CD4-positive, alpha-beta T cell treated with Interferon gamma for 1 hour (primary cell): ENCODE data around the gene UBA6.
"Not testable (repeated sequence)": the region's sequence is repeated elsewhere in the genome, so short reads cannot be mapped to it uniquely, and the experiment has no call there.

ENCODE experiments used
- DNase-seq: peaks from one replicate; pipeline ENCODE4 v3.0.0-alpha.2; 2020

Gene UBA6

DNA sequence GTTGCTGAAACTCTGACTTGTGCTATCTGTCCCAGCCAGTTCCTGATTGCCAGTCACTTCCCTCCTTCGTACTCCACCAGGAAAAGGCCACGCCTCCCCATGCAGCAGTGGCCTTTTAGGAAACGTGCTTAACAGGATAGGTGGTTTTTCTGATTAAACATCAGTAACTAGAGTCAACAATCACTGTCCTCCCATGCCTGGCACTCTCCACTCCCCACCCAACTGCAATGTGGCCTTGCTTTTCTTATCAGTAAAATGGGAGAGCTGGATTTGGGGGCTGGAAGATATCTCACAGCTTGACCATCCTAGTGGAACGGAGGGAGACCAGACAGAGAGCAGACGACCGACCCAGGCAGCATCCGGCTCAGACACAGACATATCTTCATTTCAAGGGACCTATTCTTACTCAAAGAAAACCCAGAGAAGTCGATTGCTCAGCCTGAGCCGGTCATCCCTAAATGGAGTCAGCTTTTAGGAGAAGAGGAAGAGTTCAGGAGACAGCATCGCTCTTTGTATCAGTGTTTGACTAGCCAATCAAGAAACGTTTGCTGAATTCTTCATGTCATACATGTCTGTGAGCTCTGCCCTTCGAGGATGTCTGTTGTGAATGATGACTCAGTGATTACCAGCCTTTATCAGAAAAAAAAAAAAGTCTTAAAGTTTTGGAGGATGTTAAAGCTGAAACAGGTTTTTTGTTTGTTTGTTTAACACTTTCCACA, 12.7 kb upstream of the UBA6 start:
- DNase-seq, result no peak

DNA sequence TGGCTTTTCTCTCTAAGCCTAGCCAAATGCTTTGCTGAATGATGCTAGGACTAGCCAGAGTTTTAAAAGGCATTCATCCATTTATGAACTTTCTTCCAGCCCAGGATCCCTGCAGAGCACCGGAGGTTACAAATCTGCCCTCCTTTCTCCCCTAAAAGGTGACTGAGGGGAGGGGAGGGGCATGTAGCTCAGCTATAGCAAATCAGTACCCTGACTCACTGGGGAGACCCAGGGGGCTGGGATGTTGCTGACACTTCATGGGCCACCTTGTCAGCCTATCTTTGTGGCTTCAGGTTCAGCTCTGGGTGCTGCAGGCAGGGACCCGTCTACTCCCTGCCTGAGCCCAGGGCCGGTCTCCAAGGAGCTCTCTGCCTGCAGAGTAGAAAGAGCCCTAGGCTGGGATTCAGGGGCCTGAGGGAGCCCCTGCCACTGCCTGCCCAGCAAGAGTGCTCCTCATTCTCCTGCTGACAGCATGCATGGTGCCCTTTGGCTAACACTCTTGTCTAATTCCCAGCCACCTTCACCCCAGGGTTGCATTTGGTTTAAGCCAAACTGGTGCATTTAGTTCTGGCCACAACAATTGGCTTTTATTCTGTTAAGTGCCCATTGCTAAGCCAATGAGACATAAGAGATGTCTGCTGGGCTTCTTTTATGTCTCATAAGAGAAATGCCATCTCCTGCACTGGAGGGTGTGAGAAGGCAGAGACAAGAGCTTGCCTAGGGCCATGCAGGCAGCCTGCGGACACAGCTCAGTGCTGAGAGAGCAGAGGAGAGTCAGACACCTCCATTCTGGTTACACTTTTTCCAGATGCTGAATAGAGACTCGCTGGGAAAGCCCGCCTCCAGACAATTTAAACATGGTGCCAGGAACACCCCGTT, 11.9 kb upstream of the UBA6 start:
- DNase-seq, result no peak

DNA sequence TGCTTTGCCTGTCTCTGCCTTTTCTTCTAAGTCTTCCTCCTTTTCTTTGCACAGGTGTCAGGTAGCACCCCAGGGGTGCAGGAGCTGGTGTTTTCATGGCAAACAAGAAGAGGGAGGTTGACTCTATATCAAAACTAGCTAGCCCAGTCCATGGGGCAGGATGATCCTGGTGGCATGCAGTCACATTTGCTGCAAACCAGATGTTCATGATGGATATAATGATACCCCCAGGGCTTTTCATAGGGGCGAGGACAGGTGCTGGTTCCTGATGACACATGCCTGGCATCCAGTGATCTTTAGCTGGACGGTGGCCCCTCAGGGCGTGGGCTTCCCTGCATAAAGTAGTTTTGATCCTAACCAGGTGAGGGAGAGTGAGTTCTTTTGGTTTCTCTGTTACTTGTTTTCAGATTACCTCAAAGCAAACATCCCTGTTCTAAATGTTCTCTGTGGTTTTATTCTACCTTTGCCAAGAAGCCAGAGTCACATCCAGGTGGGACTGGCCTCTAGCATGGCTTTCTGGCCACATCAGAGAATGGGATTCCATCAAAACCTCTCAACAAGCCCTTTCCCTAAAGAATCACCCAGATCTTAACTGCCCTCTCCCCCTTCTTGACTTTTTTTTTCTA, 11.2 kb upstream of the UBA6 start:
- no peak for DNase-seq

DNA sequence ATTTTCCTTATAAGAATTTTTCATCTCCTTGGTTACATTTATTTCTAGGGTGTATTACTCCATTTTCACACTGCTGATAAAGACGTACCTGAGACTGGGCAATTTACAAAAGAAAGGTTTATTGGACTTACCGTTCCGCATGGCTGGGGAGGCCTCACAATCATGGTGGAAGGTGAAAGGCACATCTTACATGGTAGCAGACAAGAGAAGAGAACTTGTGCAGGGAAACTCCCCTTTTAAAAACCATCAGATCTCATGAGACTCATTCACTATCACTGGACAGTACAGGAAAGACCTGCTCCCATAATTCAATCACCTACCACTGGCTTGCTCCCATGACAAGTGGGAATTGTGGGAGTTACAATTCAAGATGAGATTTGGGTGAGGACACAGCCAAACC, 5.7 kb upstream of the UBA6 start:
- not testable (repeated sequence) for DNase-seq

DNA sequence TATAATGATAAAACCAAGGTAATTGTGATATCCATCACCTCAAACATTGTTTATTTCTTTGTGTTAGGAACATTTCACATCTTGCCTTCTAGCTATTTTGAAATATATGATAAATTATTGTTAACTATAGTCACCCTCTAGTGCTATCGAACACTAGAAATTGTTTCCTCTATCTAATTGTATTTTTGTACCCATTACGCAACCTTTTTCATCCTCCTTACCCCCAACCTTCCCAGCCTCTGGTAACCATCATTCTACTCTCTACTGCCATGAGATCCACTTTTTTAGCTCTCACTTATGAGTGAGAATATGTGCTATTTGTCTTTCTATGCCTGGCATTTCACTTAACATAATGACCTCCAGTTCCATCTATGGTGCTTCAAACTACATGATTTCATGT, 3.9 kb upstream of the UBA6 start:
- DNase-seq, result no peak

DNA sequence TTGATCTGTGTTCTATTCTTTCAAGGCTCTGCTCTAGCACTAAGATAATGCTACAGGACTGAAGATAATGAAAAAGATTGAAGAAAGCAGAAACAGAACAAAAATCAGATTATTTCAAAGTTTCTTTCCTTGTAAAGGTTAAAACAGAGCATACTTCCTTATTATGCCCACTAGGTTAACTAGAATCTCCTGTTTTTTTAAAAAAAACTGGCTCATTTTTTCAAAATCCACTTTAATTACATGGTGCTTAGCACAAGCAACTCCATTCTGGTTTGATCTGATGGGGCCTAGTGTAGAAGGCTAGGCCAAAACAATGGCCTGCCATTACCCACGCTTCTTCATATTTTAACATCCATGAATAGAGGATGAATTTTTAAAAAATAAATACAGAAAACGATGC, 1.2 kb upstream of the UBA6 start:
- no peak for DNase-seq

DNA sequence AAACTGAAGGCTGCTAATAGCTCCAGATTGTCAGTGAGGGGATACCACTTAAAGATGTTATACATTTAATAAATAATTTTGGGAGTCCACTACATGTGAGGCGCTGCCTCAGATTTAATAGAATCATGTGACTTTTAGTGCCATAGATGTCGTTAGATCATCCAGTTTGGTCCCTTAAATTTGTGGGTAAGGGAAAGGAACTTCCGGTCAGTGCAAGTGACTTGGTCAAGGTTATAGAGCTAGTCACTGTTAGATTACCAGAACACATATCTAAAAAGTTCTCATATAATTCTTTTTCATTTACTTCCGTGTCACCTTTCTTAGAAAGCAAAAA, 529 bp upstream of the UBA6 start:
- DNase-seq, result no peak

DNA sequence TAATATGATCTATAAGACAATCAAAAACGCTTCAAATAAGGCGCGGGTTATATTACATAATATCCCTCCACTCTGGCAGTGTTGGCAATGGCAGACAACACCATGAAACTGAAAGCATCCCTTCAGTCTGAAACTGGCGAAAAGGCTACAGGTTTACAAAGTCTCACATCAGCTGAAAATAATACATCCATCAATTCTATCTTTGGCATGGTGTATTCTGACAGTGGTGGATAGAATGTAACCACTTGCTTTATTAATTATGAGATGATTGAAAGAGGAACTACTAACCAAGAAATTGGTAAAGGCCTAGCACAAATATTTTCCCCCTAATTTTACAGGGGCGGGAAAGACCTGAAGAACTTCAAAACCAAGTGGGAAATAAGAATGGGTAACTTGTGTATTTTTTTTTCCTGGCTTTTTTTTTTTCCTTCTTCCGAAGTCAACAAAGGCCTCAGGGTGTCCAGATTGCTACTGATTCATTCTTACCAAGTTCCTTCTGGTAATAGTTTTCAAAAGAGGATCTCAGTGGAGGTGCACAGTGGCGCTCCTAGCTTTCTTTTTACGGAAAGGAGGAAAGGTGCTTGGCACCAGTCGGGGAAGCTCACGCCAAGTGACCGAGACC, 728 bp downstream of the UBA6 start:
- no peak for DNase-seq

DNA sequence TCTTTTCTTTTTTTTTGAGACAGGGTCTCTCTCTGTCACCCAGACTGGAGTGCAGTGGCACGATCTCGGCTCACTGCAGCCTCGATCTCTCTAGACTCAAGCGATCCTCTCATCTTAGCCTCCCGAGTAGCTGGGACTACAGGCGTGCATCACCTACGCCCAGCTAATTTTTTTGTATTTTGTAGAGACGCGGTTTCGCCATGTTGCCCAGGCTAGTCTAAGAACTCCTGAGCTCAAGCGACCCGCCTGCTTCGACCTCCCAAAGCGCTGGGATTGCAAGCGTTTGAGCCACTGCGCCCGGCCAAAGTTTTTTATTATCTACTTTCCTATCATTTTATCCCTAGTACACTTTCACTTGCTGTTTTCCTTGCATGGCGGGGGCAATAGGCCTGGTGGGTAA, 1.4 kb downstream of the UBA6 start:
- DNase-seq, result no peak

DNA sequence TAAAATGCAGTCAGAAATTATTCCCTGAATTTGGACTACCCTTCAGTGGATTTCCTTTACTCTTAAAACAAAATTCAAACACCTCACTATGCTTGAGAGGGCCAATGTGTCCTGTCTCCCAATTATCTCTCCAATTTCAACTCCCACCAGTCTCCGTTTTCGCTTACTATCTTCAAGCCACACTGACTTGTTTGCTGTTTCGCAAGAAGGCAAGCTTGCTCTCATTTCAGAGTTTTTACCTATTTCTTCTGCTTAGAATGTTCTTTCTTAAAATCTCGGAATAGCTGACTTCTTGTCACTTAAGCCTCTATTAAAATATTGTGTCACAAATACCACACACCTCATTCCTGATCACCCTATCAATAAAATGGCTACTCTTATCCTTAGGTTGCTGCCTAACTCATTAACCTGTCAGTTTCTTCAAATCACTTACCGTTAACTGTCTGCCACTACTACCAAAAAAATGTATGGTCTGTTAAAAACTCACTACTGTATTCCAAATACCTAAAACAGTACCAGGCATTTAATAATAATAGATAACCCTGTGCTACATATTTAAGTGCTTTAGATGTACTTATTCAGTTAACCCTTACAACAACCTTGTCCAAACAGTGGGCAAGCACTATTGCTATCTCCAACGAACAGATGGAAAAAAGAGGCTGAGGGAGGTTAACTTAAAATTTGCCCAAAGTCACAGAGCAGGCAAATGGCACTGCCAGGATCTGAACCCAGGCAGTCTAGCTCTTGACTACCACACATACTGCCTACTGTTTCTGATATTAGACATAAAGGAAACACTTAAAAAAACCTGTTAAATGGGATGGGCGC, 2.9 kb downstream of the UBA6 start:
- no peak for DNase-seq

DNA sequence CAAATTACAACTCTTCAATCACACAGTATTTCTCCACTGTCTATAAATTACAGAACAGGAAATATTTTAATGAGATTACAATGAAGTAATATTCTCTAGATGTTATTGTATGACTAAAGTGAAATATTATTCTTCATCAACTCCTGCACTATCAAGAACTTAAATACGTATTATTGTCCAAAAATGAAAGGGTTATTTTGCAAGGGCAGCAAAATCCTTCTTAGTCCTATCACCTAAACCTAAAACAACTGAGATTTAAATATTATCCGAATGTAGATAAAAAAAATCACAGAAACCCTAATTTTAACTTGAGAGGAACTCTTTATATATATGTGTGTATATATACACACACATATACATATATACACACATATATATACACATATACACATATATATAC, 4.9 kb downstream of the UBA6 start:
- DNase-seq, result no peak

DNA sequence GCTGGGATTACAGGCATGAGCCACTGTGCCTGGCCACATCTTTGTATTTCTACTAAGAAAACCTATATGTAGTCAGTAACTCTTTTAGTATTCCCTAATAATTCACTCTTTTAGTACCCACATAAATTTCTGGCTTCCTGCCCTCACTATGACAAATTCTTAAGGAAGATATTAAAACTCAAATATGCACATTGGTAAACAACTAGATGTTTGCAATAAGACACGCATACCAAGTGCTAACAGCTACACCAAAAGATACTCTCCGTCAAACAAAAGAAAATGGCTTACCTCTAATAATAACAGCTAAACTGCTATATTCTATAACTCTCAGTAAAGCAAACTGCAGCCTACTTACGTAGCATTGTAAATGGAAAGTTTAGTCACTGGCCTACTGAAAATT, 6.3 kb downstream of the UBA6 start:
- DNase-seq, result no peak

DNA sequence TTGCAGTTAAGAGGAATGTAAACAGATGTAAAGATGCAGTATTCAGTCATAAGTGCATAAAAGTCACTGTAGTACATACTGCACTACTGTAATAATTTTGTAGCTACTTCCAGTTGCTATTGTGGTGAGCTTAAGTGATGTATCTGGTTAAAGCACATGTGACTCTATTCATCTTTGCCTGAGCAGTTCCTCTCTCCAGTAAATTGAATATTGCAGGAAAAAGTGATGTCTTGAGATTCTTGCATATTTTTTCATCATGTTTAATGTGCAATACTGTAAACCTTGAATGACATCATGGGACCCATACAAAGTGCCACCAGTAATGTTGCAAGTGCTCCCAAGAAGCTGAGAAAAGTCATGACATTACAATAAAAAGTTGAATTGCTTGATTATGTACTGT, 9.6 kb downstream of the UBA6 start:
- DNase-seq, result no peak

DNA sequence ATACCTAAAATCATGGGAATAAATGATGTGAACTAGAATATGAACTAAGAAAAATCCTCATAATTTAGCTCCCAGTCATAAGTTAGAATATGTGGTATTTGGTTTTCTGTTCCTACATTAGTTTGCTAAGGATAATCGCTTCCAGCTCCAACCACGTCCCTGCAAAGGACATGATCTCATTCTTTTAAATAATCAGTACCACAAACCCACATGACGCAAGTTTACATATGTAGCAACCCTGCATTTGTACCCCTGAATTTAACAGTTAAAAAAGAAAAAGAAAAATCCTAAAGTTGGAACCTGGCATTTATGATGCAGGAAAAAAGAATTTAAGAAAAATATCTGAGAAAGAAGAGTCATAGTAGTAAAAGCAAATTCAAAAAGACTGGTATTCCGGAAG, 13.3 kb downstream of the UBA6 start:
- DNase-seq, result no peak

DNA sequence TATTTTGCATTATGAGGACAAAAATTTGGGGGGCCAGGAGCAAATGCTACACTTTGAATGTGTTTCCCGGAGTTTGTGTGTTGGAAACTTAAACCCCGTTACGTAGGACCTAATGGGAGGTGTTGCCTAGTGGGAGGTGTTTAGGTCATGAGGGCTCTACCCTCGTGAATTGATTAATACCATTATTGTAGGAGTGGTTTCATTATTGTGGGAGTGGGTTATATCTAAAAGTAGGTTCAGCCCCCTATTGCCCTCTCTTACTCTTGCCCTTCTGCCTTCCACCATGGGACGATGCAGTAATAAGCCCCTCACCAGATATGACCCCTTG, 15.5 kb downstream of the UBA6 start:
- DNase-seq, result no peak

DNA sequence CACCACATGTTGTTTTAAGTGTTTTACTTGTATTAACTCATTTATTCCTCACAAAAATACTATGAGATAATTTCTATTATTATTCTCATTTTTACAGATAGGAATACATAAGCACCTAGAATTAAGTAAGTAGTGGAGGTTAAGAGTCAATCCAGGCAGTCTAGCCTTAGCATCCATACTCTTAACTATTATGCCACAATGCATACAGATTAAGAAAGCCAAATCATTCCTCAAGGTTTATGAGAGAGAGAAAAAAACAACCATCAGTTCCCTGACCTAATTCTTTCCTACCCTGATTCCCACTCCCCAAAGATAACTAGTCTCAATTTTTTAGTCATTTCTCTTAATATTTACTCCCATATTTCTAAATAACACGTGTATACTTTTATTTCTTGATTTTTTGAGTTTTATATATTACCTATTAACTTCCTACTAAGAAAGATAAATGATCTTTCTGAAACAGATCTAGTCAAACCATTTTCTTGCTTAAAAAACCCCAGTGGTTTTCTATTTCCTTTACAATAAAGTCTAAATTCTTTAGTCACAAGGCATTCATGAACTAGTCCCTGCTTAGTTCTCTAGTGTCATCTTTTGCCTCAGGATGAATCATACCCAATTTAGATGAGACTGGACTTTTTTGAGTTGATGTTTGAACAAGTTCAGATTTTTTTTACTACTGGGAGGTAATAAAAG, 16.0 kb downstream of the UBA6 start:
- no peak for DNase-seq

DNA sequence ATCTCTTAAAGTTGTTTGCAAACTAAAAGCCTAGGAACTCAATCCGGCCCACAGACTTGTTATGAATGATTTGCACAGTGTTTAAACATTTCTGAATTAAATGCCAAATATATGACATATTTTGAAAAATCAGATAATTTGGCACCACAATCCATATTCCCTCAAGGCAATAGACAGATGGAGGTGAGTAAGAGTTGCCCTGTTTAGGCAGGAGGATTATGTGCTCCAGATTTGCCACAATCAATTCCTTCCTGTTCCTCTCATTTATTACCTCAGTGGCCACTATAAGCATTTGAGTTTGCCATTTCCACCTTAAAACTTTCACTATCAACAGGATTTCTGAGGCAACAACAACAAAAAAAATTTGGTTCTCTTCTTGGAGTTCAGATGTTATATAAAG, 18.7 kb downstream of the UBA6 start:
- DNase-seq, result no peak

DNA sequence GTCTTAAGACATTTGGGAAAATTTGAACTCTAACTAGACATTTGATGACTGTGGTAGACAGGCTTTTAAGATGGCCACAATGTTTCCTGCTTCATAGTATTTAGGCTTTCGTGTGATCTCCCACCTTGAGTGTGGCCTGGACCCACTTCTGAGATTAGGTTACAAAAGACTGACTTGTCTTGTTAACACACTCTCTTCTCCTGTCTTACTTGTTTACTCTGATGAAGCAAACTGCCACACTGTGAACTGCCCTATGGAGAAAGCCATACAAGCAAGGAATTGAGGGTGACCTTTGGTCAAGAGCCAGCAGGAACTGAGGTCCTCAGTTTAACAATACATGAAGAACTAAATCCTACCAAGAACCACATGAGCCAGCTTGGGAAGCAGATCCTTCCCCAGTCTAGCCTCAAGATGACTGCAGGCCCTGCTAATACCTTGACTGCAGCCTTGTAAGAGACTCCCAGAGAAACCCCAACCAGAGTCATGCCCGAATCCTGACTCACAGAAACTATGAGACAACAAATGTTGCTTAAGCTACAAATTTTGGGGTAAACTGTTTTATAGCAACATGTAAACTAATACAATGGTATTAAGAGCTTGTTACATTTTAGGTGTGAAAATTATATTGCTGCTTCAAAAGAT, 20.3 kb downstream of the UBA6 start:
- DNase-seq, result no peak

DNA sequence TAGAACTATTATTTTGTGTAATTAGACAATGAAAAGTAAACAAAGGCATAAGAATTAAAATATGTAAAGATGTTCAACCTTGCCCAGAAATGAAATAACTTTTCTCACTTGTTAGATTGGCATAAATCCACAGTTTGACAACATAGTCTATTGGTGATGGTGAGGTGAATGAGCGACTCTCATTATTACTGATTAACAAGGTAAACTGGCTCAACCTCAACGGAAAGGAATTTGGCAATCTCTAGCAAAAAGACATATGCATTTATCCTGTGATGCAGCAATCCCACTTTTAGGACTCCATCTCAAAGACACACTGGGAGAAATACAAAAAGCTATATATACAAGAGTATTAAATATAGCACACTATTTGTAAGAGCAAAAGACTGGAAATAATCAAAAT, 22.3 kb downstream of the UBA6 start:
- DNase-seq, result no peak

DNA sequence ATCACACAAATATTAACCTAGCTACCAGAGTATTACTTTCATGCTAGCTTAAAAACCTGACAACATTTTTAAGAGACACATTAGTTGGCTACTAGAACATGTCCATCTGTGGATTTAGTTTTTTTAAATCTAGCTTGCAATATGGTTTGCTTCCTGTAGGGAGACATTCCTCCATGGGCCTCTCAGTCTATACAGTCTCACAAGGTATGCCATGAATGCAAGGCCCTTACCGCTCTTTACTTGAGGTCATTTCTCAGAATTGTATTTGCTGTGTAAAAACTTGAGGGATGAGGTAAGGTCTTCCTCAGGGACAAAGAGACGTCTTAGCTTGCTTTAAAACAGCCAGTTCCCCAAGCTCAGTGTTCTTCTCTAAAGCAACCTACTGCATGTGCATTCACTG, 26.9 kb downstream of the UBA6 start:
- DNase-seq, result no peak

DNA sequence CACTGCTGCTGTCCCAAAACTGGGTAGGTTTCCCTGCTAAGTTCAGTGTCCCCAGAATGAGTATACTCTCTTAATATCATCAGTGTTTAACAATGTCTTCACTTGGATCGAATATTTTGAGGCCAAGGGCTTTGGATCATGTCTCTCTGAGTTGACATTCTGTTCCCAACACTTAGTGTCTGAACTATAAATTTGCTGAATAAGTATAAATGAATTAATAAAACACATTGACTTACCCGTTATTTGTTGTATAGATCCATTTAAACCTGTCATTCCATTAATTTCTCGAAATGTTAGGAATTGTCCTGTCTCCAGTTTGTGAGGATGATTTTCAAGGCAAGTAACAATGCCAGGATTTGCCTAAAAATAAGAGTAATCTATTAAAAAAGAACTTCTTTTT, 32.6 kb downstream of the UBA6 start:
- no peak for DNase-seq

DNA sequence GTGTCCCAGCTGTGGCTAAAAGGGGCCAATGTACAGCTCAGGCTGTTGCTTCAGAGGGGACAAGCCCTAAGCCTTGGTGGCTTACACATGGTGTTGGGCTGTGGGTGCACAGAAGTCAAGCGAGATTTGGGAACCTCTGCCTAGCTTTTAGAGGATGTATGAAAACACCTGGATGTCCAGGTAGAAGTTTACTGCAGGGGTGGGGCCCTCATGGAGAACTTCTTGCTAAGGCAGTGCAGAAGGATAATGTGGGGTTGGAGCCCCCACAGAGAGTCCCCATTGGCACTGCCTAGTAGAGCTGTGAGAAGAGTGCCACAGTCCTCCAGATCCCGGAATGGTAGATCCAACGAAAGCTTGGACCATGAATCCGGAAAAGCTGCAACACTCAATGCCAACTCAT, 40.5 kb downstream of the UBA6 start:
- DNase-seq, result no peak
